ENCODE results near the gene LONRF3.

The LONRF3 gene

GRCh38 chrX:119067023-119067739, 92.8 kb downstream of the LONRF3 start:
- DNase-seq, result peak; percentile 65 to 71
- Histone ChIP-seq H3K4me3 (no peak overlapping the region), H3K9me3 (no peaks in the 10 kb centered on the region), H3K27ac (no peak overlapping the region), H3K27me3 (no peaks in the 10 kb centered on the region), H3K36me3 (no peaks in the 10 kb centered on the region), H3K4me1 (no peaks in the 10 kb centered on the region)
- intact Hi-C loops (cut with DNase I; ENCODE audit: low total_unique reads), result loop anchor here (5.0 kb wide), 1 partner anchor 230 kb away; no protein-coding TSS in a partner anchor
- TF ChIP-seq CTCF (IDR thresholded peaks at IDR 0.05), result peak; percentile 52 to 63
